Natural killer cell (primary cell): ENCODE measurements around the gene FSD2. TPM values are rescaled to one million over a fixed set of nuclear protein-coding genes. Genes with fewer than 3 reads are reported as not detected.

ENCODE experiments used
- ATAC-seq, 3 donors: fragments of 150-1000 bp in 2 of 3; fragments of 200-7000 bp in 1 of 3; cut with Tn5 transposase; 1 replicate in 1 of 3; 2 replicates in 2 of 3; pipeline ENCODE4 v1.10.0; 2021; ENCODE audit warnings: mild to moderate bottlenecking in 2 of 3, moderate library complexity in 2 of 3
- DNase-seq, 2 donors: peaks; one replicate each; pipeline versions ENCODE4 v3.0.0 to v3.0.0-alpha.2; 2013 to 2021; ENCODE audit warnings: mixed read lengths in 1 of 2
- H3K27ac ChIP-seq: one replicate; pipeline ENCODE4 v1.5.1; 2013; ENCODE audit warnings: mild to moderate bottlenecking, low read length
- H3K27me3 ChIP-seq: one replicate; pipeline ENCODE4 v1.6.1; 2013; ENCODE audit warnings: low read length; ENCODE audit not compliant: control insufficient read depth, insufficient read depth
- H3K36me3 ChIP-seq: one replicate; pipeline ENCODE4 v1.6.1; 2013; ENCODE audit warnings: low read length; ENCODE audit not compliant: control insufficient read depth, insufficient read depth
- H3K4me1 ChIP-seq: one replicate; pipeline ENCODE4 v1.6.1; 2013; ENCODE audit warnings: low read length; ENCODE audit not compliant: control insufficient read depth, insufficient read depth
- H3K4me3 ChIP-seq: one replicate; pipeline ENCODE4 v1.5.1; 2013; ENCODE audit warnings: low read length
- H3K9me3 ChIP-seq: one replicate; pipeline ENCODE4 v1.6.1; 2013; ENCODE audit warnings: low read length; ENCODE audit not compliant: control insufficient read depth, insufficient read depth
- H3K27ac Mint-ChIP-seq, 2 donors: one replicate each; pipeline ENCODE4 v1.8.0; 2022; ENCODE audit warnings: mild to moderate bottlenecking in 2 of 2, mixed read lengths in 2 of 2, moderate library complexity in 1 of 2
- H3K27me3 Mint-ChIP-seq, 2 donors: one replicate each; pipeline ENCODE4 v1.8.0; 2022; ENCODE audit warnings: low read depth in 2 of 2, mixed read lengths in 2 of 2
- H3K36me3 Mint-ChIP-seq: one replicate; pipeline ENCODE4 v1.8.0; 2022; ENCODE audit warnings: mixed read lengths
- H3K4me1 Mint-ChIP-seq, 2 donors: one replicate each; pipeline ENCODE4 v1.8.0; 2022; ENCODE audit warnings: mixed read lengths in 2 of 2
- H3K4me3 Mint-ChIP-seq: one replicate; pipeline ENCODE4 v1.8.0; 2022; ENCODE audit warnings: mild to moderate bottlenecking, moderate library complexity, mixed read lengths
- H3K9me3 Mint-ChIP-seq, 2 donors: one replicate each; pipeline ENCODE4 v1.8.0; 2022; ENCODE audit warnings: mixed read lengths in 2 of 2
- WGBS: methylation state at CpG from one replicate; pipeline ENCODE4 v1.1.7; 2013; ENCODE audit warnings: missing lambda C conversion rate; ENCODE audit not compliant: insufficient coverage; 5-methylcytosine and 5-hydroxymethylcytosine counted together
- intact Hi-C: fragments of 100-400 bp; cut with micrococcal nuclease; formaldehyde crosslinking; loops from one replicate; pipeline ENCODE4 v1.14.2; 2022
- total RNA-seq, 4 donors: library from RNA; stranded (reverse); fragments of 120-200 nt in 1 of 4; gene quantifications; one replicate each; pipeline versions ENCODE4 v1.2.3 to v1.2.4, GENCODE V29; 2013 to 2022
- TF ChIP-seq, protein P1 (sequence below): fragments of 200-600 bp; IDR thresholded peaks from one replicate; pipeline ENCODE4 v1.8.0; 2022; ENCODE audit warnings: antibody characterized with exemption

Gene FSD2
- total RNA-seq, 3 donors from 2014 or later (not counting 1 experiment from before 2014, with no cell fraction given), result not detected

DNA sequence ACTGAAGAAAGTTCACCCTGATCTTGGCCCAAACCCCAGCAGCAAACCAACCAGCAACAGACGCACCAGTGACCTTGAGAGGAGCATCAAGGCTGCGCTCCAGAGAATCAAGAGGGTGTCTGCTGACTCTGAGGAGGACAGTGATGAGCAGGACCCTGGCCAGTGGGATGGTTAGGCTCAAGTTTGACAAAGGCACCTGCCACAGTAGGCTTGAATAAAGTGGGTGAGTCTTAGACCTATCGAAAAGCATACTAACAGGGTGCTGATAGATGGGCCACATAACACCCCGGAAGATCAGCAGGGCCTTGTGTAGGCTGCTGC, 27.5 kb upstream of the FSD2 start:
- TF ChIP-seq, protein P1, sequence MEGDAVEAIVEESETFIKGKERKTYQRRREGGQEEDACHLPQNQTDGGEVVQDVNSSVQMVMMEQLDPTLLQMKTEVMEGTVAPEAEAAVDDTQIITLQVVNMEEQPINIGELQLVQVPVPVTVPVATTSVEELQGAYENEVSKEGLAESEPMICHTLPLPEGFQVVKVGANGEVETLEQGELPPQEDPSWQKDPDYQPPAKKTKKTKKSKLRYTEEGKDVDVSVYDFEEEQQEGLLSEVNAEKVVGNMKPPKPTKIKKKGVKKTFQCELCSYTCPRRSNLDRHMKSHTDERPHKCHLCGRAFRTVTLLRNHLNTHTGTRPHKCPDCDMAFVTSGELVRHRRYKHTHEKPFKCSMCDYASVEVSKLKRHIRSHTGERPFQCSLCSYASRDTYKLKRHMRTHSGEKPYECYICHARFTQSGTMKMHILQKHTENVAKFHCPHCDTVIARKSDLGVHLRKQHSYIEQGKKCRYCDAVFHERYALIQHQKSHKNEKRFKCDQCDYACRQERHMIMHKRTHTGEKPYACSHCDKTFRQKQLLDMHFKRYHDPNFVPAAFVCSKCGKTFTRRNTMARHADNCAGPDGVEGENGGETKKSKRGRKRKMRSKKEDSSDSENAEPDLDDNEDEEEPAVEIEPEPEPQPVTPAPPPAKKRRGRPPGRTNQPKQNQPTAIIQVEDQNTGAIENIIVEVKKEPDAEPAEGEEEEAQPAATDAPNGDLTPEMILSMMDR, result no peak
- H3K36me3 Mint-ChIP-seq, result peaks cover 52% of the 10 kb centered on the region
- Histone ChIP-seq H3K27ac (no peak overlapping the region), H3K36me3 (peaks cover 83% of the 10 kb centered on the region), H3K4me3 (no peak overlapping the region), H3K27me3 (no peaks in the 10 kb centered on the region), H3K9me3 (no peaks in the 10 kb centered on the region), H3K4me1 (no peaks in the 10 kb centered on the region)
- intact Hi-C loops, result no loop called here
- 95% methylated on average over 4 of the region's 4 CpGs for WGBS
- peak overlapping the region; percentile 78 to 81 for H3K27ac Mint-ChIP-seq
- ATAC-seq (peak in 1 of 3 donors; percentile 7), DNase-seq (no peak)
- H3K4me1 Mint-ChIP-seq, result peaks cover 37 to 38% of the 10 kb centered on the region in 2 donors
- no peaks in the 10 kb centered on the region for H3K9me3 Mint-ChIP-seq
- no peaks in the 10 kb centered on the region for H3K27me3 Mint-ChIP-seq
- no peak overlapping the region for H3K4me3 Mint-ChIP-seq

GRCh38 chr15:82832601-82833361, 26.9 kb upstream of the FSD2 start:
- 52% methylated on average over 13 of the region's 13 CpGs for WGBS
- DNase-seq (no peak), ATAC-seq (peak in 2 of 3 donors; percentile 3 to 56)
- H3K36me3 ChIP-seq, result peaks cover 88% of the 10 kb centered on the region
- intact Hi-C loops, result no loop called here
- Mint-ChIP-seq H3K9me3 (no peaks in the 10 kb centered on the region), H3K4me3 (no peak overlapping the region), H3K4me1 (peaks cover 38 to 39% of the 10 kb centered on the region in 2 donors), H3K27ac (peak overlapping the region; percentile 78 to 81), H3K27me3 (no peaks in the 10 kb centered on the region), H3K36me3 (peaks cover 53% of the 10 kb centered on the region)
- H3K27me3 ChIP-seq, result no peaks in the 10 kb centered on the region
- H3K4me1 ChIP-seq, result no peaks in the 10 kb centered on the region
- H3K9me3 ChIP-seq, result no peaks in the 10 kb centered on the region
- TF ChIP-seq, protein P1, result no peak
- no peak overlapping the region for H3K27ac ChIP-seq
- no peak overlapping the region for H3K4me3 ChIP-seq

GRCh38 chr15:82831894-82832600, 26.2 kb upstream of the FSD2 start:
- Mint-ChIP-seq H3K4me1 (peaks cover 34 to 36% of the 10 kb centered on the region in 2 donors), H3K27me3 (no peaks in the 10 kb centered on the region), H3K9me3 (no peaks in the 10 kb centered on the region), H3K27ac (peak overlapping the region; percentile 78 to 81), H3K4me3 (no peak overlapping the region), H3K36me3 (peaks cover 48% of the 10 kb centered on the region)
- Histone ChIP-seq H3K4me1 (no peaks in the 10 kb centered on the region), H3K9me3 (no peaks in the 10 kb centered on the region), H3K4me3 (no peak overlapping the region), H3K27ac (no peak overlapping the region), H3K27me3 (no peaks in the 10 kb centered on the region), H3K36me3 (peaks cover 92% of the 10 kb centered on the region)
- DNase-seq (no peak), ATAC-seq (no peak)
- intact Hi-C loops, result no loop called here
- TF ChIP-seq, protein P1, result no peak
- 92% methylated on average over 5 of the region's 5 CpGs for WGBS
